HG02870 (cell line): Measurements from ENCODE around the gene AARSD1.
"Not testable (repeated sequence)": the region's sequence is repeated elsewhere in the genome, so short reads cannot be mapped to it uniquely, and the experiment has no call there.

Experiments used
- ATAC-seq: cut with Tn5 transposase; IDR thresholded peaks from one replicate; pipeline ENCODE4 v1.9.1; 2021; ENCODE audit warnings: mild to moderate bottlenecking, moderate library complexity; ENCODE audit not compliant: unreplicated experiment

AARSD1 gene

GRCh38 chr17:42980766-42981397 lies 16.6 kb upstream of the AARSD1 start:
- peak; percentile 30 for ATAC-seq

- peak; percentile 54 for ATAC-seq
Measured at GRCh38 chr17:42980274-42980765, 16.1 kb upstream of the AARSD1 start, which contains the start of gene RUNDC1. Gene RUNDC1 (plus strand): TSS chr17:42980565. CDS start chr17:42980577, 12 bp downstream.

DNA sequence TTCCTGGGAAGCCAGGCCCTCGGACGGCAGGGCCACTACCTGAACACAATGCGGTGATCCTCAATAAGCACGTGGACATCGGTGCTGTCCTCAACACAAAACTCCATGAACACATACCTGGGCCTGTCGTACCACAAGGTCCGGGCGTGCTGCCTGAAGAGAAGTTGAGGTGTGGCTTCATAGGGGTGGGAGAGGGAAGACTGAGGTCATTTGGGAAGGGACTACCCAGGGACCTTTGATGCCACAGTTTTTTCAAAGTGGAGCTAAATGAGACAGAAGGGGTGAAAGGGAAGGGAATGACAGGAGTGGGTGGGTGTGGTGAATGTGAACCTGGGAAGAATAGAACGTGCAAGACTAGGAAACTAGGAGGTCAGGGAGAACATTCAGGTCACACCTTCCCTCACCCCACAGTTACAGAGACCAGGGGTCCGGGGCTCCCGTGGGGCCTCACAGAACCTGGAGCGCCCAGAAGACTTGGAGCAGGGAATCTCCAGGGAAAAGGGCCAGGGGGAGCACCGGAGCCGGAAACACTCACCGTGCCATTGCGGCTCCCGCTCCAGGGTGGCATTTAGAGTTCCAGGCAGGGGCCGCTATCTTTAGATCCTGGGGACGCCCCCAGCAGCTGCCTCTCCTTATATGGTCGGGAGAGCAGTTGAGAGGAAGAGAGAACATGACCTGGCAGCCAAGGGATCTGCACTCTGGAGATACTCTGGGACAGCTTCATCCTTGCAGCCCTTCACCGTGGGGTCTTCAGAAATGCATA lies 15.4 kb upstream of the AARSD1 start, which contains the start of gene PTGES3L:
PTGES3L (minus strand) TSS at position 570 of the 763 bp plus-strand sequence; CDS start at position 543, 27 bp downstream.
- ATAC-seq = no peak

DNA sequence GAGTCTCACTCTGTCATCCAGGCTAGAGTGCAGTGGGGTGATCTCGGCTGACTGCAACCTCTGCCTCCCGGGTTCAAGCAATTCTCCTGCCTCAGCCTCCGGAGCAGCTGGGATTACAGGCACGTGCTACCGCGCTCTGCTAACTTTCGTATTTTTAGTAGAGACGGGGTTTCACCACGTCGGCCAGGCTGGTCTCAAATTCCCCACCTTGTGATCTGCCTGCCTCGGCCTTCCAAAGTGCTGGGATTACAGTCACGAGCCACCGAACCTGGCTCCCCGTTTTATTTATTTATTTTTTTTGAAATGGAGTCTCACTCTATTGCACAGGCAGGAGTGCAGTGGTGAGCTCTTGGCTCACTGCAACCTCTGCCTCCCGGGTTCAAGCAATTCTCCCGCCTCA lies 11.4 kb upstream of the AARSD1 start:
- not testable (repeated sequence) for ATAC-seq

DNA sequence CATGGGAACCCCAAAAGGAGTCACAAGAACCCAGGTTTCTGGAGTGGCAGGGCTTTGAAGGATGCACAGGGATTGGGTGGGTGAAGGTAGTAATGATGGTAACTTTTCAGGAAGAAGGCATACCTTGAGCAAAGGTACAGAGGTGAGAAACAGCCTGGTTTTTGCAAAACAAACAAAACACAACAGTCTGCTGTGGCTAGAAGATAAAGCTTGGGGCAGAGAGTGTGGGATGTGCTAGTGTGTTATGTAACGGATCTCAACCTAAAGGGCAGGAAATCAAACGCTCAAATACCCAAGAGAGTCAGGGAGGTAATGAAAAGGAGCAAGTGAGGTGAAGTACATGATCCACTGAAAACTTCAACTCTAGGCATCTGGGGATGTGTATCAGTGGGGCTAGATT lies 11.0 kb upstream of the AARSD1 start:
- no peak for ATAC-seq

GRCh38 chr17:42973323-42973722 lies 9.1 kb upstream of the AARSD1 start:
- not testable (repeated sequence) for ATAC-seq

GRCh38 chr17:42971589-42971988 lies 7.3 kb upstream of the AARSD1 start:
- ATAC-seq = no peak

- no peak for ATAC-seq
Measured at GRCh38 chr17:42969001-42969581, 4.8 kb upstream of the AARSD1 start.

GRCh38 chr17:42967925-42968324 lies 3.7 kb upstream of the AARSD1 start:
- no peak for ATAC-seq

GRCh38 chr17:42953669-42954068 lies 10.6 kb downstream of the AARSD1 start:
- ATAC-seq = no peak

DNA sequence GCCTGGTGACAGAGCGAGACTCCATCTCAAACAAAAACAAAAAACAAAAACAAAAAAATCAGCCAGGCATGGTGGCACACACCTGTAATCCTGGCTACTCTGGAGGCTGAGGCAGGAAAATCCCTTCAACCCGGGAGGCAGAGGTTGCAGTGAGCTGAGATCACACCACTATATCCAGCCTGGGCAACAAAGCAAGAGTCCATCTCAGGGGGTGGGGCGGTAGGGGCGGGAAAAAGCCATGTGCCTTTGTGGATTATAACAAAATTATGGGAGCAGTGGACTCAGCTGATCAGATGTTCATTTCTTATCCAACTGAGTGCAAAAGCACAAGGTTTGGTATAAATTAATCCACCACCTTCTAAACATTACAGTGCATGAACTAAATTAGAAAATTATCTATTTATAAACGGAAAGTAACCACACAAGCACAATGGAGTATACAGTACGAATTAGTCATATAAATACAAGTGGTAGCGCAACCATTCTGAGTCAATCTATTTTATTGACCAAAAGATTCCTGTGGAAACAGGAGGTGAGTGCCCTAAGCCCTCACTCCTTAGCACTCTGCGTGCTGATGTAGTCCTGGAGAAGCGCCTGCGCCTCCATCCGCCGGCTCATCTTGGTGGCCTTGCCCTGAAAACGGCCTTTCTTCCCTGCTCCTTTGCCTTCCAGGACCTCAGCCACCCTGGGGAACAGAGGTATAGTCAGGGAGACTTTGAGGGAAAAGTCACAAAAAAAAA lies 14.0 kb downstream of the AARSD1 start:
- no peak for ATAC-seq

- ATAC-seq = no peak
Measured at GRCh38 chr17:42946812-42947211, 17.4 kb downstream of the AARSD1 start.

- ATAC-seq = no peak
Measured at GRCh38 chr17:42944211-42944610, 20.0 kb downstream of the AARSD1 start.

DNA sequence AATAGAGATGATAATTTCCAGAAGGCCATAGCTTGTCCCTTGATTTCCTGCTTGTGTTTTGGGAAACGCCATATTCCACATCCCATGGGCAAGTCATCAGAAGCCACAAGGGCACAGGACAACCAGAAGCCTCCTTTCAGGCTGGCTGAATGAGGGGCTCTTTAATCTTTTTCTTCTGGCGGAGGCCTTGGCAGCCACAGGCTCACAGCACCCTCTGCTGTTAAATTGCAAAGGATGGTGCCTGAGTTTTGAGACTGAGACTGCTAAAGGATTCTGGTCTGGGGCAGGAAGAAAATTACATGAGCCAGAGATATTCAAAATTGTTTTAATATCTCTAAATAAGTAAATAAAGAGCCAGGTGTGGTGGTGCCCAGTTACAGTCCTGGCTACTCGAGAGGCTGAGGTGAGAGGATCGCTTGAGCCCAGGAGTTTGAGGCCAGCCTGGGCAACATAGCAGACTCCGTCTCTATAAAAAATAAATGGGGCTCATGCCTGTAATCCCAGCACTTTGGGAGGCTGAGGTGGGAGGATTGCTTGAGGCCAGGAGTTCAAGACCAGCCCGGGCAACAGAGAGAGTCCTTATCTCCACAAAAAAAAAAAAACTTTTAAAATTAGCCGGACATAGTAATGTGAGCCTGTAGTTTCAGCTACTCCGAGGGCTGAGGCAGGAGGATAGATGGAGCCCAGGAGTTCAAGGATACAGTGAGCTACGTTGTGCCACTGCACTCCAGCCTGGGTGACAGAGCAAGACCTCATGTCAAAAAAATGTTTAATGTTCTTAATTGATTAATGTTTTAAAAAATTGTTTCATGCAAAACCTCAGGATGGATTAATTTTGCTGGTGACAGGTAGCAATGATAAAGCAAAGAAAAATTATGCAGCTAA lies 26.3 kb downstream of the AARSD1 start:
- ATAC-seq = no peak

DNA sequence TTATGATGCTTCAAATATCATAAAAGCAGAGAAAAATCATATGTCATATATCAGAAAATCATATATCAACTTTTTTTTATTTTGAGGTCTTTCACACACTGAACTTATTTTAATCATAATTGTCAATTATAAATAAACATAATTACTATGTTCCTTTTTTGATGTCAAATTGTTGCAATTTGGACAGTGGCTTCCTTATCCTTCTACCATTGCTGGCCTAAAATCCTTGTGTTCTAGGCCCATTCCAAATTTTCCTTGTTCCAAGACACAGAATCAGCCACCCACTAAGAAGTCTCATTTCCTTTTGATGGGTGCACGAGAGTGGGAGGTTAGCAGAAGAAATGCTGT lies 34.8 kb downstream of the AARSD1 start:
- no peak for ATAC-seq

- ATAC-seq = peak; percentile 51
Measured at GRCh38 chr17:42928714-42929496, 35.3 kb downstream of the AARSD1 start.

GRCh38 chr17:42924891-42925290 lies 39.4 kb downstream of the AARSD1 start:
- no peak for ATAC-seq

- ATAC-seq = not testable (repeated sequence)
Measured at GRCh38 chr17:42923472-42923871, 40.8 kb downstream of the AARSD1 start.

GRCh38 chr17:42922294-42922693 lies 42.0 kb downstream of the AARSD1 start:
- no peak for ATAC-seq
